Suprapubic skin (tissue), 4 donors: ENCODE data around the gene PRSS48.

Source experiments
- EP300 ChIP-seq: sonication (generic); formaldehyde crosslinking; IDR thresholded peaks from one replicate; pipeline ENCODE4 v1.6.1; 2017; ENCODE audit warnings: antibody characterized with exemption
- POLR2AphosphoS5 ChIP-seq, 3 donors: sonication (generic); formaldehyde crosslinking; IDR thresholded peaks; one replicate each; pipeline ENCODE4 v1.6.1; 2017; ENCODE audit warnings: antibody characterized with exemption in 3 of 3
- TF ChIP-seq, protein P1 (sequence below), 2 donors: fragments of 200-600 bp in 1 of 2; fragments of 450-650 bp in 1 of 2; sonication (generic) in 1 of 2; IDR thresholded peaks; one replicate each; pipeline ENCODE4 v1.5.1; 2016 to 2019; ENCODE audit warnings: antibody characterized with exemption in 2 of 2, mild to moderate bottlenecking in 1 of 2, moderate library complexity in 1 of 2

DNA sequence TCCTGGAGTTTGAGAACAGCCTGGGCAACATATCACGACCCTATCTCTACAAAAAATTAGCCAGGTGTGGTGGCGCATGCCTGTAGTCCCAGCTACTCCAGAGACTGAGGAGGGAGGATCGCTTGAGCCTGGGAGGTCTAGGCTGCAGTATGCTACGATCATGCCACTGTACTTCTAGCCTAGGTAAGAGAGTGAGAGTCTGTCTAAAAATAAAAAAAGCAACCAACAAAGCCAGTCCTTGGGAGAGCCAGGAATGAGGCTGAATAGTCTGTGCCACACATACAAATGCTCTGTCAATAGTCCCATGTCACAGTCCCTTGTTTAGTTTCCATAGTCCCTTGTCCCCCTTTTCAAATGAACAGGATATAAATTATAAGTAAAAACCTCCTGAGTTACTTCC is 19.3 kb upstream of the PRSS48 start:
- TF ChIP-seq, protein P1, sequence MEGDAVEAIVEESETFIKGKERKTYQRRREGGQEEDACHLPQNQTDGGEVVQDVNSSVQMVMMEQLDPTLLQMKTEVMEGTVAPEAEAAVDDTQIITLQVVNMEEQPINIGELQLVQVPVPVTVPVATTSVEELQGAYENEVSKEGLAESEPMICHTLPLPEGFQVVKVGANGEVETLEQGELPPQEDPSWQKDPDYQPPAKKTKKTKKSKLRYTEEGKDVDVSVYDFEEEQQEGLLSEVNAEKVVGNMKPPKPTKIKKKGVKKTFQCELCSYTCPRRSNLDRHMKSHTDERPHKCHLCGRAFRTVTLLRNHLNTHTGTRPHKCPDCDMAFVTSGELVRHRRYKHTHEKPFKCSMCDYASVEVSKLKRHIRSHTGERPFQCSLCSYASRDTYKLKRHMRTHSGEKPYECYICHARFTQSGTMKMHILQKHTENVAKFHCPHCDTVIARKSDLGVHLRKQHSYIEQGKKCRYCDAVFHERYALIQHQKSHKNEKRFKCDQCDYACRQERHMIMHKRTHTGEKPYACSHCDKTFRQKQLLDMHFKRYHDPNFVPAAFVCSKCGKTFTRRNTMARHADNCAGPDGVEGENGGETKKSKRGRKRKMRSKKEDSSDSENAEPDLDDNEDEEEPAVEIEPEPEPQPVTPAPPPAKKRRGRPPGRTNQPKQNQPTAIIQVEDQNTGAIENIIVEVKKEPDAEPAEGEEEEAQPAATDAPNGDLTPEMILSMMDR (IDR thresholded peaks at IDR 0.05) = no peak
- TF ChIP-seq POLR2AphosphoS5 (IDR thresholded peaks at IDR 0.05) = no peak
- no peak for TF ChIP-seq EP300
